Lower leg skin (tissue), 3 donors: Measurements from ENCODE around the gene ZNHIT1.

Experiments
- POLR2A ChIP-seq, 2 donors: fragments of 450-650 bp; IDR thresholded peaks; one replicate each; pipeline ENCODE4 v1.6.1; 2016 to 2017; ENCODE audit warnings: antibody characterized with exemption in 2 of 2, mild to moderate bottlenecking in 1 of 2, moderate library complexity in 1 of 2
- TF ChIP-seq, protein P1 (sequence below), 3 donors: fragments of 450-650 bp; IDR thresholded peaks; one replicate each; pipeline ENCODE4 v1.5.1; 2016; ENCODE audit warnings: antibody characterized with exemption in 3 of 3, mild to moderate bottlenecking in 3 of 3, moderate library complexity in 2 of 3

DNA sequence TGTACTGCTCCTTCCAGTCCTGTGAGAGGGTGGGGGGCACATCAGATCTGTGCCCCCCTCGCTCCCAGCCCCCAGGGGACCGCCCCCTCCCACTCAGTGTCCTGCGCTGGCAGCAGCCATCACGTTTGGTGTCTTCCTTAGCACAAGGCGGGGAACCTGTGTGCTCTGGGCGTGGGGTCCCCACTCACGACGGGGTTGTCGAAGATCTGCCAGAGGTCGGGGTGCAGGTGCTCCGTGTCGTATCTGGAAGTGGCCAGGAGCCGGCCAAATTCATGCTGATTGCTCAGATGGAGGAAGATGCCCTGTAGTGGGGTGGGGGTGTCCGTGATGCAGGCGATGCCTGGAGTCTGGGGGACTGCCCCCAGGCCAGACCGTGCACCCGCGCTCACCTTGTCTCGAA is 7.8 kb upstream of the ZNHIT1 start:
- TF ChIP-seq, protein P1, sequence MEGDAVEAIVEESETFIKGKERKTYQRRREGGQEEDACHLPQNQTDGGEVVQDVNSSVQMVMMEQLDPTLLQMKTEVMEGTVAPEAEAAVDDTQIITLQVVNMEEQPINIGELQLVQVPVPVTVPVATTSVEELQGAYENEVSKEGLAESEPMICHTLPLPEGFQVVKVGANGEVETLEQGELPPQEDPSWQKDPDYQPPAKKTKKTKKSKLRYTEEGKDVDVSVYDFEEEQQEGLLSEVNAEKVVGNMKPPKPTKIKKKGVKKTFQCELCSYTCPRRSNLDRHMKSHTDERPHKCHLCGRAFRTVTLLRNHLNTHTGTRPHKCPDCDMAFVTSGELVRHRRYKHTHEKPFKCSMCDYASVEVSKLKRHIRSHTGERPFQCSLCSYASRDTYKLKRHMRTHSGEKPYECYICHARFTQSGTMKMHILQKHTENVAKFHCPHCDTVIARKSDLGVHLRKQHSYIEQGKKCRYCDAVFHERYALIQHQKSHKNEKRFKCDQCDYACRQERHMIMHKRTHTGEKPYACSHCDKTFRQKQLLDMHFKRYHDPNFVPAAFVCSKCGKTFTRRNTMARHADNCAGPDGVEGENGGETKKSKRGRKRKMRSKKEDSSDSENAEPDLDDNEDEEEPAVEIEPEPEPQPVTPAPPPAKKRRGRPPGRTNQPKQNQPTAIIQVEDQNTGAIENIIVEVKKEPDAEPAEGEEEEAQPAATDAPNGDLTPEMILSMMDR (IDR thresholded peaks at IDR 0.05): no peak
- no peak for TF ChIP-seq POLR2A (IDR thresholded peaks at IDR 0.05)
